HG03520 (cell line): ENCODE measurements around the gene CPLX1.

Experiments
- ATAC-seq: cut with Tn5 transposase; IDR thresholded peaks from one replicate; pipeline ENCODE4 v1.9.1; 2021; ENCODE audit warnings: mild to moderate bottlenecking, moderate library complexity; ENCODE audit not compliant: unreplicated experiment

CPLX1 gene

GRCh38 chr4:825971-826330, at the start of gene CPLX1:
Gene CPLX1, minus strand, starts transcription at chr4:826129. Its CDS starts 1,607 bp downstream, at chr4:824522.
- no peak for ATAC-seq

GRCh38 chr4:874971-875817, 49.3 kb upstream of the CPLX1 start:
- ATAC-seq, result no peak

GRCh38 chr4:874056-874455, 48.1 kb upstream of the CPLX1 start:
- no peak for ATAC-seq

DNA sequence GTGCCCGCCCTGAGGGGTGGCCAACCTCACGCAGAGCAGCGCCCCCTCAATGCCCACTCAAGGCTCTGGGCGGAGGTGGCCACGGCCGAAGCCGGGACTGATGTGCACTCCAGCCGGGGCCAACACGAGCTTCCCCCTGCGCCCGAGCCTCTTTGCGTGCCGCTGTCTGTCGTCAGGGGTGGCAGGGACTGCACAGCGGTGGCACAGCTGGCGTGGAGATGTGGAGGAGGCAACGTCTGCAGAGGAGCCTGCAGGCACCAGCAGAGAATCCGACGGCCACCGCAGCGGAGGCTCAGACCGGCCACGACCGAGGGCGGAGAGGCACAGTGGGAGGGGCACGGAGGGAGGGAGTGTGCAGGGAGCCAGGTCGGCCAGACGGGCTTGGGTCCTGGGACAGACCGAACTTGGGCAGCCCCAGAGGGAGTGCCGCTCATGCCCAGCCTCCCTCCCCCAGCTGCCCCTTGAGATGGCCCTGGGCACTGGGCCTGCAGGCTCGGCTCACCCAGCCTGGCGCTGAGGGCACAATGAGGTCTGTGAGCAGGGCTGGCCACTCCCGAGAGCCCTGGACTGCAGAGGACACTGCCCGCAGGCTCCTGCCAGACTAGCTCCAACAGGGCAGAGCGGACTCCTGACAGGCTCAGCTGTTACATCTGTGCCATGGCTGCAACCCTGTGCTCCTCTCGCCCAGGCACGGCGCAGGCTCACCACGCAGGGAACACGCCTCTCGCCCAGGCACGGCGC, 46.5 kb upstream of the CPLX1 start:
- no peak for ATAC-seq

DNA sequence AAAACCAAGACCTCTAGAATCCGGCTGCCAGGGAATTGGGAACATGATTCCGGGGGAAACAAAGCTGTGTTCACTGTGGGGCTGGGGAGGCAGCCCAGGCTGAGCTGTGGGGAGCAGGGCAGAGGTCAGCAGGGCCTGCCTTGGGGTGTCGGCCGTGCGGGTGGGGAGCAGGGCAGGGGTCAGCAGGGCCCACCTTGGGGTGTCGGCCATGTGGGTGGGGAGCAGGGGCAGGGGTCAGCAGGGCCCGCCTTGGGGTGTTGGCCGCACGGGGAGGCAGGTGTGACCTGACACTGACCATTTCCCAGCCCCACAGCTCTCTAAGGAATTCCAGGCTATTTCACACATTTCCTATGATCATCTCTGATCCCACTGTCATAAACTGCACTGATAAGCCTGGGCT, 45.6 kb upstream of the CPLX1 start:
- no peak for ATAC-seq

- ATAC-seq, result no peak
Measured at GRCh38 chr4:870951-871350, 45.0 kb upstream of the CPLX1 start.

DNA sequence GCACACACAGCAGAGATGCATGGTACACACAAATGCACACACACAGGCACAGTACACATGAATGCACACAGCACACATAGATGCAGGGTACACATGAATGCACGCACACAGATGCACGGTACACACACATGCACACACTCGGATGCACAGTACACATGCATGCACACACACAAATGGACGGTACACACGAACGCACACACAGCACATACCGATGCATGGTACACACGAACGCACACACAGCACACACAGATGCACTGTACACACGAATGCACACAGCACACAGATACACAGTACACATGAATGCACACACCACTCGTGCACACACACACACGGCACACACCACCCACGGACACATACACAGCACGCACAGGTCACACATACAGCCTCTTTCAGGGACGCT, 43.8 kb upstream of the CPLX1 start:
- no peak for ATAC-seq

DNA sequence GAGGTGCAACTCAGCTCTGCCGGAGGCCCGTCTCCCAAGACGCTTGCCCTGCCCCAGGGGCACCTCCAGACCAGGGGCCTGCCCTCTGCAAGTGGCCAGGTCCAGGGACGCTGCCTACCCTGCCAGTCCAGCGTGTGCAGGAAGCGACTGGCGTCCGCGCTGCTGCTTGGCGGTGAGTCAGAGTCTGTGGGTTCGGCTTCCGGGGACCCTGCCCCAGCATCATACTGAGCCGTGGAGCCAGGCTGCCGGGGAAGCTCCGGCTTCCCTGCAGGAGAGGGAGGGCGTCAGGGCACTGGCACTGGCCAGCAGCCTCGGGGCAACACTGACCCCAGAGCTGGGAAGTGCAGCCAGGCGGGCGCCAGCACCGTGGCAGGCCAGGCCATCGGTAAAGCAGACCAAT, 42.5 kb upstream of the CPLX1 start:
- ATAC-seq, result no peak

GRCh38 chr4:867526-868250, 41.8 kb upstream of the CPLX1 start:
- ATAC-seq, result no peak

- ATAC-seq, result no peak
Measured at GRCh38 chr4:866761-867390, 40.9 kb upstream of the CPLX1 start.

- ATAC-seq, result no peak
Measured at GRCh38 chr4:866068-866760, 40.3 kb upstream of the CPLX1 start.

- no peak for ATAC-seq
Measured at GRCh38 chr4:865572-865971, 39.6 kb upstream of the CPLX1 start.

GRCh38 chr4:865121-865465, 39.2 kb upstream of the CPLX1 start:
- ATAC-seq, result no peak

GRCh38 chr4:864456-865120, 38.7 kb upstream of the CPLX1 start:
- no peak for ATAC-seq

GRCh38 chr4:860561-860960, 34.6 kb upstream of the CPLX1 start:
- ATAC-seq, result no peak

DNA sequence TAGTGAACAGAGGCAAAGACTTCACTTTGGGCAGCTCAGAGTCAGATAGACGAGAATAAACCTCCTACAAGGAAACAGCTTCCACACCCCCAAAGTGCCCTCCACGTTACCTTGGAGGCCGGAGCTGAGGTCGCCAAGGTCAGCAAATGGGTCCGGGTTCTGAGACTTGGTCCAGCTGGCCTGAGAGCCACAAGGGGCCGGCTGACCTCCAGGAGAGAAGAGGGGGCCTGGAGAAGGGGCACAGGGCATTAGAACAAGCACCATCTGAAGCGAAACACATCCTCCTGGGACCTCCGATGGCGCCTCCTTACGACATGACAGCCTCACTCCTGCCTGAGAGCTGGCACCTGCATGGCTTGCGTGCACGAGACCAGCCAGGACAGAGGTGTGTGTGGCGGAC, 33.6 kb upstream of the CPLX1 start:
- ATAC-seq, result no peak

GRCh38 chr4:858831-859451, 33.0 kb upstream of the CPLX1 start:
- ATAC-seq, result no peak

GRCh38 chr4:858041-858481, 32.1 kb upstream of the CPLX1 start:
- ATAC-seq, result no peak

DNA sequence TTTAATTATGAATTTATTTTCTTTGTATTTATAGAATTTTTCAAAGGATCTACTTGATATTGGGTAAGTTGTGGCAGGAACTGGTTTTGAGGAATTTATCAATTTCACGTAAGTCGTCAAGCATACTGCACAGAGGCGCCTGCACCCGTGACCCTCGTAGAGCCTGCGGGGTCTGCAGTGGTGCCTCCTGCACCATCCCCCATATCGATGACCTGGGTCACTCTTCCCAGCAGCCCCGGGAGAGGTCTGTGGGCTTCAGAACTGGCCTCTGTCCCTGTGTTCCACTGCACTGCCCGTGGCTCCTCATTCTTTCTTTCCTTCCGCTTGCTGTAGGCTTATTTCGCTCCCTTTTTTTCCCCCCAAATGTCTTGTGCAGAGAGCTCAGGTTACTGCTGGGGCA, 31.5 kb upstream of the CPLX1 start:
- ATAC-seq, result no peak
